PFSK-1 (cell line): ENCODE data around the gene PDX1.

Experiments
- SIN3A ChIP-seq: IDR thresholded peaks from 2 replicates; pipeline ENCODE4 v1.6.1; 2012; ENCODE audit warnings: mild to moderate bottlenecking, low read length, moderate library complexity, borderline replicate concordance; ENCODE audit not compliant: insufficient read depth
- TAF1 ChIP-seq: IDR thresholded peaks from 2 replicates; pipeline ENCODE4 v1.6.1; 2012; ENCODE audit warnings: low read length, control low read depth, borderline replicate concordance; ENCODE audit not compliant: insufficient read depth

DNA sequence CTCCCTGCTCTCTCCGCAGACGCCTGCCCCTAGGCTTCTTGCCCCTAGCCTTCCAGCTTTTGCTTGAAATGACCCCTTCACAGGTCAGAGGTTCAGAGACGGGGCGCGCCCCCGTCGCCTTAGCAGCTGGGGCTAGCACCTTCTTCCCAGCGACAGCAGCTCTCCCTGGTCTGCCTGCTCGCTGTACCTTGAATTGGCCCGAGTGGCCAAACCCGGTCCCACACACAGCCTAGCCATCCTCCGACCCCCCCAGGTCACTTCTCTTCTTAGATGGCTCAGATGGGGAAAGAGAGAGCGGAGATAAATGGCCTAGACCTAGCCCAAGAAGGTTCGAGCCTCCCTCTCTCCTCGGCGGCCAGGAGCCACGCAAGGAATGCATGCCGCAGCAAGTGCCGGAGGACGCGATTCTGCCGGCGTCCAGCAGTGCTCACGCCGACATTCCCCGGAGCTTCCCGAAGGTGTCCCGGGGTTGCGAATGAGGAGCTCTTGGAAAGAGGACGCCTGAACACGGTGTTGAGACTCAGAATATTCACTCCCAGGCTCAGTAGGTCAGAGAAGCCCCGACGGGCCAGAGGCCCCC is 48.0 kb downstream of the PDX1 start:
- TF ChIP-seq TAF1, result no peak
- TF ChIP-seq SIN3A, result no peak
